Midbrain (tissue), 1 donor: ENCODE data around the gene SLC25A25.

Experiments used
- DNase-seq: peaks from one replicate; lab custom pipeline; 2025; lab: John Stamatoyannopoulos, UW

SLC25A25 gene

GRCh38 chr9:128072144-128073021 lies 4.4 kb downstream of the SLC25A25 start:
- DNase-seq, result peak; percentile 61

- DNase-seq, result no peak
Observed at GRCh38 chr9:128073253-128073886, 5.3 kb downstream of the SLC25A25 start.

GRCh38 chr9:128077847-128078503 lies 9.9 kb downstream of the SLC25A25 start:
- no peak for DNase-seq

GRCh38 chr9:128078504-128079434 lies 10.7 kb downstream of the SLC25A25 start:
- DNase-seq, result no peak

- DNase-seq, result no peak
Observed at GRCh38 chr9:128080206-128080605, 12.2 kb downstream of the SLC25A25 start.

GRCh38 chr9:128081056-128081455 lies 13.0 kb downstream of the SLC25A25 start:
- no peak for DNase-seq

GRCh38 chr9:128082151-128082550 lies 14.1 kb downstream of the SLC25A25 start:
- DNase-seq, result no peak

GRCh38 chr9:128084746-128085145 lies 16.7 kb downstream of the SLC25A25 start:
- DNase-seq, result no peak

GRCh38 chr9:128085943-128086342 lies 17.9 kb downstream of the SLC25A25 start:
- DNase-seq, result no peak

GRCh38 chr9:128087262-128087661 lies 19.2 kb downstream of the SLC25A25 start:
- DNase-seq, result no peak

GRCh38 chr9:128088253-128088945 lies 20.4 kb downstream of the SLC25A25 start:
- DNase-seq, result no peak

- DNase-seq, result no peak
Observed at GRCh38 chr9:128089299-128089698, 21.3 kb downstream of the SLC25A25 start.

GRCh38 chr9:128091144-128091543 lies 23.1 kb downstream of the SLC25A25 start:
- DNase-seq, result peak; percentile 85

- DNase-seq, result peak; percentile 84
Observed at GRCh38 chr9:128091571-128091970, 23.5 kb downstream of the SLC25A25 start.

GRCh38 chr9:128092199-128092977 lies 24.4 kb downstream of the SLC25A25 start:
- no peak for DNase-seq

GRCh38 chr9:128093011-128093410 lies 25.0 kb downstream of the SLC25A25 start:
- no peak for DNase-seq

- DNase-seq, result peak; percentile 87
Observed at GRCh38 chr9:128094166-128094949, 26.3 kb downstream of the SLC25A25 start.

- DNase-seq, result no peak
Observed at GRCh38 chr9:128094950-128095544, 27.0 kb downstream of the SLC25A25 start.
